Measurements from ENCODE around the gene SSH2.
"Not testable (repeated sequence)": the region's sequence is repeated elsewhere in the genome, so short reads cannot be mapped to it uniquely, and the experiment has no call there.

SSH2 gene

GRCh38 chr17:29891131-29891530 lies 38.9 kb downstream of the SSH2 start:
- Histone ChIP-seq H3K36me3 (ENCODE audit: control insufficient read depth, insufficient read depth, low read length) (no peaks in the 10 kb centered on the region), H3K4me1 (ENCODE audit: control insufficient read depth, insufficient read depth, low read length) (no peaks in the 10 kb centered on the region), H3K4me3 (ENCODE audit: low read length) (no peak overlapping the region), H3K9ac (ENCODE audit: low read length) (no peak overlapping the region), H3K27ac (ENCODE audit: low read depth, low read length) (no peak overlapping the region), H3K27me3 (ENCODE audit: control insufficient read depth, insufficient read depth, low read length) (no peaks in the 10 kb centered on the region)

DNA sequence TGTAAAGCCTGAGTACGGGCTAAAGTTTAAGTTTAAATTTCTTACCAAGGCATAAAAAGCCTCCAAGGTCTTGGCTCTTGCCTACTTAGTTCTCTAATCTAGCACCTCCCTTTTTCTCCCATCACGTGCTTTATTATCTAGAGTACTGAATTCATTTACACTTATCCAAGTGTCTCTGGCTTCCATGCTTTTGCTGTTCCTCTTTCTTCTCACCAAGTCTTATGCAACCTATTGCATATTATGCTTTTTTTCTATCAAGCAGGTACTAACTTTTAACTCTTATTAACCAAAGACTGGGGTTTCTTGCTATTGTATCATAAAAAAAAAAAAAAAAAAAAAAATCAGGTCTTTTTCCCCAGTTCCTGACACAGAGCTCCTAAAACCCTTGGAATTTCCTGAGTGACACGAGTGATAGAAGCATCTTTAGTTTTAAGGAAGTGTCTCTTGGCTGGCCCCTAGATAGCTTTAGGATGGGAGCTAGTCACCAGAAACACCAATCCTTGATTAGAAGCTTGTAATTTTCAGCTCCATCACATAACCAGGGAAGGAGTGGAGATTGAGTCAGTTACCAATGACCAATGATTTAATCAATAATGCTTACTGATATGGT lies 44.9 kb downstream of the SSH2 start:
- Histone ChIP-seq H3K27me3 (ENCODE audit: control insufficient read depth, insufficient read depth, low read length) (no peaks in the 10 kb centered on the region), H3K36me3 (ENCODE audit: control insufficient read depth, insufficient read depth, low read length) (no peaks in the 10 kb centered on the region), H3K27ac (ENCODE audit: low read depth, low read length) (no peak overlapping the region), H3K4me3 (ENCODE audit: low read length) (no peak overlapping the region), H3K4me1 (ENCODE audit: control insufficient read depth, insufficient read depth, low read length) (no peaks in the 10 kb centered on the region), H3K9ac (ENCODE audit: low read length) (no peak overlapping the region)

DNA sequence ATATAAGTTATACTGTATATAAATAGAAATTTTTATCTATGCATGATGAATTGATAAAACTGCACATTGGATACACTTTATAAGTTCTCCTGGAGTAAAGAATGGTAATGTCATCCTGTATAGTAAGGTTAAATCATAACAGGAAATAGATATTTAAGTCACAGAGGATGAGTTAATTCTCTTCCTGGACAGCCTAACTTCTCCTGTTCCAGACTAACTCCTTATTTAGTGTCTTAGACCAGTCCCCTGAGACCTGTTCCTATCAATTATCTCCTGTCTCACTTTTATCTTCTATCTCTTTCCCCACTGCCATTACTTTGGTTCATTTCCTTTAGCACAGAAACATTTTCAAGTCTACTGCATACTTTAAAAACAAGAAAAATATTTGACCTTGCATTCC lies 46.5 kb downstream of the SSH2 start:
- H3K9ac ChIP-seq (ENCODE audit: low read length), result no peak overlapping the region
- H3K4me3 ChIP-seq (ENCODE audit: low read length), result no peak overlapping the region
- H3K27me3 ChIP-seq (ENCODE audit: control insufficient read depth, insufficient read depth, low read length), result no peaks in the 10 kb centered on the region
- H3K36me3 ChIP-seq (ENCODE audit: control insufficient read depth, insufficient read depth, low read length), result no peaks in the 10 kb centered on the region
- H3K4me1 ChIP-seq (ENCODE audit: control insufficient read depth, insufficient read depth, low read length), result no peaks in the 10 kb centered on the region
- H3K27ac ChIP-seq (ENCODE audit: low read depth, low read length), result no peak overlapping the region

DNA sequence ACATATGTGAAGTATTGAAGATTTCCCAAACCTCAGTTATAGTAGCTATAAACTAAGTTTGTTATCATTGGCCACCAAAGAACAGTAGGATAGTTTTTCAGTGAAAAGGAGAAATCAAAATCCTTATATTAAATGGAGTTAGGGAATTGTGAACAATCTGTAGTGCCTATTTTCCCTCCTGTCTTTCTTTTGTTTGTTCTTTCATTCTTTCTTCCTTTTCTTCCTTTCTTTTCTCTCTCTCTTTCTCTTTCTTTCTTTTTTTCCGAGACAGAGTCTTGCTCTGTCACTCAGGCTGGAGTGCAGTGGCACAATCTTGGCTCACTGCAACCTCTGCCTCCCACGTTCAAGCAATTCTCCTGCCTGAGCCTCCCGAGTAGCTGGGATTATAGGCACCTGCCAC lies 48.8 kb downstream of the SSH2 start:
- Histone ChIP-seq H3K27ac (ENCODE audit: low read depth, low read length) (no peak overlapping the region), H3K27me3 (ENCODE audit: control insufficient read depth, insufficient read depth, low read length) (no peaks in the 10 kb centered on the region), H3K4me3 (ENCODE audit: low read length) (no peak overlapping the region), H3K9ac (ENCODE audit: low read length) (no peak overlapping the region), H3K4me1 (ENCODE audit: control insufficient read depth, insufficient read depth, low read length) (no peaks in the 10 kb centered on the region), H3K36me3 (ENCODE audit: control insufficient read depth, insufficient read depth, low read length) (no peaks in the 10 kb centered on the region)

DNA sequence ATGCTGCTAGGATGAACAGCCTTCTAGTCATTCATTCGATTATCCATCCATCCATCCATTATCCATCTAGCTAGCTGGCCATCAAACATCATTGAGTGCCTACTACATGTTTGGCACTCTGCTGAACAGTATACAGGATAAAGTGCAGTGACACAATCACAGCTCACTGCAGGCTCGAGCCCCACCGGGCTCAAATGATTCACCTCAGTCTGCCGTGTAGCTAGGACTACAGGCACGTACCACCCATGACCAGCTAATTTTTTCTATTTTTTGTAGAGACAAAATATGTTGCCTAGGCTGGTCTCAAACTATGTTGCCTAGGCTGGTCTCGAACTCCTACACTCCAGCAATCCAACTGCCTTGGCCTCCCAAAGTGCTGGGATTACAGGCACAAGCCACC lies 50.0 kb downstream of the SSH2 start:
- H3K4me3 ChIP-seq (ENCODE audit: low read length), result no peak overlapping the region
- no peaks in the 10 kb centered on the region for H3K4me1 ChIP-seq (ENCODE audit: control insufficient read depth, insufficient read depth, low read length)
- H3K36me3 ChIP-seq (ENCODE audit: control insufficient read depth, insufficient read depth, low read length), result no peaks in the 10 kb centered on the region
- H3K9ac ChIP-seq (ENCODE audit: low read length), result no peak overlapping the region
- H3K27ac ChIP-seq (ENCODE audit: low read depth, low read length), result no peak overlapping the region
- H3K27me3 ChIP-seq (ENCODE audit: control insufficient read depth, insufficient read depth, low read length), result no peaks in the 10 kb centered on the region

DNA sequence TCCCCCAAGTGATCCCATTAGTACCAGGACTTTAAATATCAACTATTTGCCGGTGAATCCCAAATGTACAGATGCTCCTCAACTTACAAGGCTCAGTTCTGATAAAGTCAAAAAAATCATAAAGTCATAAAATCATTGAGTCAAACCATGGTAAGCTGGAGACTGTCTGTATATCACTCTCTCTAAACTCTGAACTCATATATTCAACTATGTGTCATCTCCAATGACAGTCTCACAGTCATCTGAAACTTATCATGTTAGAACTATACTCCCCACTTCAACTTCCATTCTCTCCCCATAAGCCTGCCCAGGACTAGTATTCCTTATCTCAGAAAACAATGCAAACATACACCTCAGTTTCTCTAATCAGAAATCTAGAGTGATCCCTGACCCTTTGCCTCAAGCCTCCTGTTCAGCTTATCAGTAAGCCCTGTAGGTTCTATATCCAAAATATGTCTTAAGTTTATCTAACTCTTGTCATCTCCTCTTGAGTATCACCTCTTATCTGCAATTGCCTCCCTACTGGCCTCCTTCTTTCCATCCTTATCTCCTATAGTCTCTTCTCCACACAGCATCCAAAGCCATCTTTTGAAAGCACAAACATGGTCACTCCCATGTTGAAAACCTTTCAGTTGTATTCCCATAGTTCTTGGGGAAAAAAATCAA lies 55.0 kb downstream of the SSH2 start:
- no peak overlapping the region for H3K4me3 ChIP-seq (ENCODE audit: low read length)
- no peaks in the 10 kb centered on the region for H3K4me1 ChIP-seq (ENCODE audit: control insufficient read depth, insufficient read depth, low read length)
- H3K36me3 ChIP-seq (ENCODE audit: control insufficient read depth, insufficient read depth, low read length), result no peaks in the 10 kb centered on the region

GRCh38 chr17:29874358-29874757 lies 55.7 kb downstream of the SSH2 start:
- H3K4me1 ChIP-seq (ENCODE audit: control insufficient read depth, insufficient read depth, low read length); H3K36me3 ChIP-seq (ENCODE audit: control insufficient read depth, insufficient read depth, low read length): not testable (repeated sequence)

More for the DNA sequence above, 55.0 kb downstream of the SSH2 start:
- Histone ChIP-seq H3K27me3 (ENCODE audit: control insufficient read depth, insufficient read depth, low read length) (no peaks in the 10 kb centered on the region), H3K9ac (ENCODE audit: low read length) (no peak overlapping the region), H3K27ac (ENCODE audit: low read depth, low read length) (no peak overlapping the region)

GRCh38 chr17:29873476-29873875 lies 56.6 kb downstream of the SSH2 start:
- Histone ChIP-seq H3K4me3 (ENCODE audit: low read length) (no peak overlapping the region), H3K9ac (ENCODE audit: low read length) (no peak overlapping the region), H3K4me1 (ENCODE audit: control insufficient read depth, insufficient read depth, low read length) (no peaks in the 10 kb centered on the region), H3K36me3 (ENCODE audit: control insufficient read depth, insufficient read depth, low read length) (no peaks in the 10 kb centered on the region), H3K27me3 (ENCODE audit: control insufficient read depth, insufficient read depth, low read length) (no peaks in the 10 kb centered on the region), H3K27ac (ENCODE audit: low read depth, low read length) (no peak overlapping the region)

More at GRCh38 chr17:29874358-29874757, 55.7 kb downstream of the SSH2 start:
- H3K27ac ChIP-seq (ENCODE audit: low read depth, low read length); H3K4me3 ChIP-seq (ENCODE audit: low read length); H3K9ac ChIP-seq (ENCODE audit: low read length); H3K27me3 ChIP-seq (ENCODE audit: control insufficient read depth, insufficient read depth, low read length): not testable (repeated sequence)

GRCh38 chr17:29870836-29871465 lies 59.1 kb downstream of the SSH2 start:
- no peak overlapping the region for H3K27ac ChIP-seq (ENCODE audit: low read depth, low read length)
- no peaks in the 10 kb centered on the region for H3K27me3 ChIP-seq (ENCODE audit: control insufficient read depth, insufficient read depth, low read length)
- no peak overlapping the region for H3K4me3 ChIP-seq (ENCODE audit: low read length)
- H3K4me1 ChIP-seq (ENCODE audit: control insufficient read depth, insufficient read depth, low read length), result no peaks in the 10 kb centered on the region
- H3K9ac ChIP-seq (ENCODE audit: low read length), result no peak overlapping the region
- H3K36me3 ChIP-seq (ENCODE audit: control insufficient read depth, insufficient read depth, low read length), result no peaks in the 10 kb centered on the region

GRCh38 chr17:29867643-29868181 lies 62.3 kb downstream of the SSH2 start:
- no peaks in the 10 kb centered on the region for H3K4me1 ChIP-seq (ENCODE audit: control insufficient read depth, insufficient read depth, low read length)
- no peak overlapping the region for H3K9ac ChIP-seq (ENCODE audit: low read length)
- no peaks in the 10 kb centered on the region for H3K36me3 ChIP-seq (ENCODE audit: control insufficient read depth, insufficient read depth, low read length)
- H3K27ac ChIP-seq (ENCODE audit: low read depth, low read length), result no peak overlapping the region
- H3K4me3 ChIP-seq (ENCODE audit: low read length), result no peak overlapping the region
- H3K27me3 ChIP-seq (ENCODE audit: control insufficient read depth, insufficient read depth, low read length), result no peaks in the 10 kb centered on the region

DNA sequence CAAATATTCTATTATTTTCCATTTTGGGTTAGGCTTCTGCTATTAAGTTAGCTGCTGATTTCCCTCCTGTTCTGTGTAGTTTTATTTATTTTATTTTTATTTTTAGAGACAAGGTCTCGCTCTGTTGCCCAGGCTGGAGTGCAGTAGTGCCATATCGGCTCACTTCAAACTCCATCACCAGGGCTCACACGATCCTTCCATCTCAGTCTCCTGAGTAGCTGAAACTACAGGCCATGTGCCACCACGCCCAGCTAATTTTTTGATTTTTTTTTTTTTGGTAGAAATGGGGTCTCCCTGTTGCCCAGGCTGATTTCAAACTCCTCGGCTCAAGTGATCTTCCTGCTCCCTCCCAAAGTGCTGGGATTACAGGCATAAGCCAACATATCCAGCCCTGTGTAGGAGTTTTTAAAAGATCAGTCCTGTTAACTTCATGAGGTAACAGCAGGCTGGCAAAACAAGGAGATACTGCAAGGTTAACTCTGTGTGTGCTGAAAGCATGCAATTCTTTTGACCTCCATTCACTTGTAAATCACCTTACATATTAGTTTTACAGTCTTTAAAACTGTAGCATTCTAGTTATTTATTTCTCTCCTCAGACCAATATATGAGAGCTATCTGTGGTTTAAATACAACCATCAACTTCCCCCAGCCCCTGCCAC lies 63.2 kb downstream of the SSH2 start:
- Histone ChIP-seq H3K4me1 (ENCODE audit: control insufficient read depth, insufficient read depth, low read length) (no peaks in the 10 kb centered on the region), H3K27me3 (ENCODE audit: control insufficient read depth, insufficient read depth, low read length) (no peaks in the 10 kb centered on the region), H3K4me3 (ENCODE audit: low read length) (no peak overlapping the region), H3K27ac (ENCODE audit: low read depth, low read length) (no peak overlapping the region), H3K9ac (ENCODE audit: low read length) (no peak overlapping the region), H3K36me3 (ENCODE audit: control insufficient read depth, insufficient read depth, low read length) (no peaks in the 10 kb centered on the region)

DNA sequence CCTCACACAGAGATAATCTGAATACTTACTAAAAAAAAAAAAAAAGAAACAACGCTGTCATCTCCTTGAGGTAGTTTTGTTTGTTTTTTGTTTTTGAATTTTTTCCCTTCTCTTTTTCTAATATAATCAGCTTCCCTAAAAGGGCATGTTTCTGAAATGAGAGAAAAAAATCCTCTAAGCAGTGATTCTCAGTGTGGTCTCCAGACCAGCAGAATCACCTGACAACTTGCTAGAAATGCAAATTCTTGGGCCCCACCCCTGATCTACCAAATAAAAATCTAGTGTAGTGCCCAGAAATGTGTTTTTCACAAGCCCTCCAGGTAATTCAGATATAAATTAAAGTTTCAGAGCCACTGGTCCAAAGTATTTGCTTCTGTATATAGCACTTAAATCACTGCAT lies 65.4 kb downstream of the SSH2 start:
- H3K27ac ChIP-seq (ENCODE audit: low read depth, low read length), result no peak overlapping the region
- H3K36me3 ChIP-seq (ENCODE audit: control insufficient read depth, insufficient read depth, low read length), result no peaks in the 10 kb centered on the region
- H3K27me3 ChIP-seq (ENCODE audit: control insufficient read depth, insufficient read depth, low read length), result no peaks in the 10 kb centered on the region
- H3K9ac ChIP-seq (ENCODE audit: low read length), result no peak overlapping the region
- H3K4me1 ChIP-seq (ENCODE audit: control insufficient read depth, insufficient read depth, low read length), result no peaks in the 10 kb centered on the region
- H3K4me3 ChIP-seq (ENCODE audit: low read length), result no peak overlapping the region

Data from rectal smooth muscle tissue (tissue), 1 donor.